H1 (cell line): ENCODE results near the gene TNRC6B. TPM values are rescaled to one million over a fixed set of nuclear protein-coding genes. Genes with fewer than 3 reads are reported as not detected.
"Not testable (repeated sequence)": the region's sequence is repeated elsewhere in the genome, so short reads cannot be mapped to it uniquely, and the experiment has no call there.

ENCODE experiments used
- CTCF ChIA-PET: fragments of 300-600 bp; sonication (Branson Sonifier 250); formaldehyde crosslinking; loops from one replicate; lab custom pipeline; 2021; ENCODE audit not compliant: partially characterized antibody; lab: Charles Lee
- POLR2A ChIA-PET: fragments of 300-600 bp; sonication (Branson Sonifier 250); formaldehyde crosslinking; loops from one replicate; lab custom pipeline; 2021; ENCODE audit warnings: inconsistent platforms; ENCODE audit not compliant: partially characterized antibody; lab: Charles Lee
- DNase-seq, 2 experiments: peaks; one replicate each; pipeline versions ENCODE4 v3.0.0 to v3.0.0-alpha.2; 2010 to 2022; ENCODE audit warnings: low spot score in 2 of 2, low read depth in 1 of 2, mixed read lengths in 1 of 2
- FAIRE-seq: peaks from 2 replicates; lab custom pipeline; 2011; peaks lifted over from hg19 to GRCh38; lab: Jason Lieb, UNC
- H2AFZ ChIP-seq: 2 replicates; pipeline ENCODE4 v1.8.1; 2012; ENCODE audit warnings: low read length, inconsistent platforms
- H2AK5ac ChIP-seq: 2 replicates; pipeline ENCODE4 v1.6.1; 2013; ENCODE audit warnings: low read depth, low read length
- H2BK120ac ChIP-seq: replicated peaks from 2 replicates; pipeline ENCODE3; 2013; ENCODE audit warnings: low read depth, low read length, inconsistent platforms
- H2BK12ac ChIP-seq: 2 replicates; pipeline ENCODE4 v1.6.1; 2013; ENCODE audit warnings: low read depth, low read length
- H2BK15ac ChIP-seq: 2 replicates; pipeline ENCODE4 v1.6.1; 2013; ENCODE audit warnings: low read length
- H2BK20ac ChIP-seq: 2 replicates; pipeline ENCODE4 v1.6.1; 2013; ENCODE audit warnings: low read length
- H2BK5ac ChIP-seq: 2 replicates; pipeline ENCODE4 v1.6.1; 2013; ENCODE audit warnings: low read depth, low read length
- H3K14ac ChIP-seq: 2 replicates; pipeline ENCODE4 v1.6.1; 2013; ENCODE audit warnings: inconsistent platforms; ENCODE audit not compliant: insufficient read length
- H3K18ac ChIP-seq: 2 replicates; pipeline ENCODE4 v1.6.1; 2013; ENCODE audit warnings: low read length; ENCODE audit errors: extremely low read depth
- H3K23ac ChIP-seq: 2 replicates; pipeline ENCODE4 v1.6.1; 2013; ENCODE audit warnings: inconsistent platforms; ENCODE audit not compliant: insufficient read length
- H3K23me2 ChIP-seq: 2 replicates; pipeline ENCODE4 v1.6.1; 2013; ENCODE audit warnings: low read depth, low read length
- H3K27ac ChIP-seq: 2 replicates; pipeline ENCODE4 v1.6.1; 2011; ENCODE audit warnings: low read depth, low read length, inconsistent platforms
- H3K27me3 ChIP-seq, 4 experiments: replicated peaks in 1 of 4; 1 replicate in 1 of 4; 2 replicates in 3 of 4; pipeline versions ENCODE4 v1.6.1 to v1.8.1; 2011 to 2013; ENCODE audit warnings: low read length in 3 of 4, mild to moderate bottlenecking in 3 of 4, inconsistent platforms in 2 of 4, mixed read lengths in 2 of 4, moderate library complexity in 1 of 4; ENCODE audit not compliant: control insufficient read depth in 3 of 4, insufficient read depth in 3 of 4; ENCODE audit errors: extremely low read depth in 1 of 4
- H3K36me3 ChIP-seq, 4 experiments: 2 replicates each; pipeline versions ENCODE4 v1.6.1 to v1.8.1; 2011 to 2013; ENCODE audit warnings: mild to moderate bottlenecking in 4 of 4, low read length in 3 of 4, moderate library complexity in 2 of 4, control low read depth in 1 of 4, inconsistent platforms in 1 of 4; ENCODE audit not compliant: insufficient read depth in 4 of 4, control insufficient read depth in 2 of 4
- H3K4ac ChIP-seq: replicated peaks from 2 replicates; pipeline ENCODE3; 2013; ENCODE audit warnings: low read length, low read depth, mixed read lengths, inconsistent platforms; ENCODE audit not compliant: insufficient read length
- H3K4me1 ChIP-seq, 4 experiments: replicated peaks in 1 of 4; 1 replicate in 1 of 4; 2 replicates in 3 of 4; pipeline versions ENCODE4 v1.6.1 to v1.8.1; 2011 to 2013; ENCODE audit warnings: low read length in 3 of 4, inconsistent platforms in 2 of 4, mixed read lengths in 1 of 4; ENCODE audit not compliant: insufficient read depth in 4 of 4, control insufficient read depth in 3 of 4
- H3K4me2 ChIP-seq, 2 experiments: 2 replicates each; pipeline versions ENCODE4 v1.6.1 to v1.8.1; 2011 to 2013; ENCODE audit warnings: low read depth in 2 of 2, low read length in 2 of 2, control low read depth in 1 of 2, inconsistent platforms in 1 of 2, mild to moderate bottlenecking in 1 of 2; ENCODE audit not compliant: insufficient read depth in 1 of 2
- H3K4me3 ChIP-seq, 4 experiments: fragments of 200-600, 300-600 bp in 1 of 4; sonication (generic), shearing (Covaris generic), sonication (Bioruptor Twin) in 1 of 4; 2 replicates each; pipeline versions ENCODE4 v1.5.1 to v1.8.1; 2011 to 2016; ENCODE audit warnings: low read length in 4 of 4, low read depth in 3 of 4, control low read depth in 2 of 4, inconsistent platforms in 2 of 4, mild to moderate bottlenecking in 2 of 4, mixed read lengths in 1 of 4, moderate library complexity in 1 of 4; ENCODE audit not compliant: insufficient read depth in 2 of 4; ENCODE audit errors: extremely low read depth in 1 of 4
- H3K56ac ChIP-seq: replicated peaks from 2 replicates; pipeline ENCODE3; 2013; ENCODE audit warnings: low read depth, mild to moderate bottlenecking, mixed read lengths, low read length, inconsistent platforms; ENCODE audit not compliant: insufficient read length
- H3K79me1 ChIP-seq: 2 replicates; pipeline ENCODE4 v1.6.1; 2013; ENCODE audit warnings: low read depth, low read length, control low read depth
- H3K79me2 ChIP-seq, 2 experiments: 2 replicates each; pipeline versions ENCODE4 v1.6.1 to v1.8.1; 2012 to 2013; ENCODE audit warnings: low read length in 2 of 2, mild to moderate bottlenecking in 2 of 2, inconsistent platforms in 1 of 2; ENCODE audit not compliant: insufficient read depth in 2 of 2, control insufficient read depth in 1 of 2
- H3K9ac ChIP-seq, 4 experiments: replicated peaks in 1 of 4; 1 replicate in 1 of 4; 2 replicates in 3 of 4; pipeline versions ENCODE4 v1.6.1 to v1.8.1; 2011 to 2013; ENCODE audit warnings: low read depth in 3 of 4, low read length in 3 of 4, control low read depth in 2 of 4, mild to moderate bottlenecking in 2 of 4, moderate library complexity in 2 of 4, inconsistent platforms in 1 of 4; ENCODE audit errors: extremely low read depth in 1 of 4
- H3K9me3 ChIP-seq, 2 experiments: 2 replicates each; pipeline versions ENCODE4 v1.6.1 to v1.8.1; 2012 to 2013; ENCODE audit warnings: mild to moderate bottlenecking in 2 of 2, moderate library complexity in 2 of 2, control low read depth in 1 of 2, inconsistent platforms in 1 of 2, low read depth in 1 of 2, low read length in 1 of 2, mixed read lengths in 1 of 2; ENCODE audit not compliant: insufficient read depth in 2 of 2
- H4K20me1 ChIP-seq, 2 experiments: replicated peaks in 1 of 2; 2 replicates each; pipeline versions ENCODE3 to v1.8.1; 2011 to 2013; ENCODE audit warnings: inconsistent platforms in 2 of 2, low read length in 2 of 2, mild to moderate bottlenecking in 1 of 2; ENCODE audit not compliant: insufficient read depth in 2 of 2, control insufficient read depth in 1 of 2
- H4K5ac ChIP-seq: 2 replicates; pipeline ENCODE4 v1.6.1; 2013; ENCODE audit warnings: low read length, low read depth, mixed read lengths, inconsistent platforms; ENCODE audit not compliant: insufficient read length
- H4K8ac ChIP-seq: 2 replicates; pipeline ENCODE4 v1.8.0; 2013; ENCODE audit warnings: mild to moderate bottlenecking, moderate library complexity, low read length, inconsistent platforms; ENCODE audit not compliant: insufficient read depth; ENCODE audit errors: extremely low read depth
- H4K91ac ChIP-seq: replicated peaks from 2 replicates; pipeline ENCODE3; 2013; ENCODE audit warnings: low read length, mixed read lengths, inconsistent platforms; ENCODE audit not compliant: insufficient read length
- EZH2 ChIP-seq: fragments of 200-600 bp; sonication (generic); IDR thresholded peaks from 2 replicates; pipeline ENCODE4 v1.7.1; 2012; ENCODE audit warnings: low read depth, mild to moderate bottlenecking, moderate library complexity, low read length, inconsistent platforms; ENCODE audit not compliant: severe bottlenecking
- WGBS, 2 experiments: shearing (Covaris generic) in 1 of 2; methylation state at CpG; one replicate each; pipeline versions ENCODE4 v1.1.6 to v1.1.7; 2013 to 2015; ENCODE audit warnings: low lambda C conversion rate in 2 of 2, mixed read lengths in 2 of 2, inconsistent platforms in 1 of 2, low coverage in 1 of 2, missing lambda C conversion rate in 1 of 2; ENCODE audit not compliant: insufficient replicate concordance in 2 of 2, insufficient coverage in 1 of 2, insufficient read length in 1 of 2; ENCODE audit errors: extremely low coverage in 1 of 2, missing lambda C conversion rate in 1 of 2; 5-methylcytosine and 5-hydroxymethylcytosine counted together
- polyA plus RNA-seq, 7 experiments: library from polyadenylated mRNA; depleted of rRNA in 3 of 7; stranded (reverse) in 5 of 7; unstranded in 2 of 7; fragments of >200 nt in 5 of 7; fragments of 200-250 nt in 2 of 7; gene quantifications; 1 replicate in 5 of 7; 2 replicates in 1 of 7; 4 replicates in 1 of 7; pipeline versions ENCODE4 v1.2.1 to v1.2.3, GENCODE V29; 2011 to 2013; ENCODE audit warnings: missing spikeins in 2 of 7, mixed read lengths in 2 of 7
- total RNA-seq: library from RNA; stranded (reverse); fragmentation: NEBNext Ultra II Directional; extraction: Animal tissue kit (Norgen Biotek cat#: 25700); gene quantifications from 2 replicates; pipeline ENCODE4 v1.2.1, GENCODE V29; 2021

The TNRC6B gene
- total and polyA plus RNA-seq, 2 of the 8 experiments (the other 6 are each of a cell fraction or from before 2014, with no cell fraction given) = 12.5 to 48.9 TPM

DNA sequence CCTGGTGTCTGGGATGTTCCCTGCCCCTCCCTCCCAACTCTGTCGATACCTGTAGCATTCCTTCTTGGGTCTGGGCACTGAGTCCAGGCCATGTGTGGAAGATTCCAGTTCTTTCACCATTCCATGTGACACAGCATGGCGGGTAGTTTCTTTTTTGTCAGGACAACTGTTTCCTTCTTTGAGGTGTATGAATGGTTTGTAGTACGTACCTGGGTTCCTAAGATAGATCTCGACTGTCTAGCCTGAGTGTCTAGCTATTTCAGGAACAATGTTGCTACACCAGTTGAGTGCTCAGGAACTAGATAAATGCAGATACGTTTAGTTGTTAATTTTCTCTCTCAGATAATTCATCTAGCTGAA is 43.3 kb downstream of the TNRC6B start (continued):
- no peak for TF ChIP-seq EZH2

DNA sequence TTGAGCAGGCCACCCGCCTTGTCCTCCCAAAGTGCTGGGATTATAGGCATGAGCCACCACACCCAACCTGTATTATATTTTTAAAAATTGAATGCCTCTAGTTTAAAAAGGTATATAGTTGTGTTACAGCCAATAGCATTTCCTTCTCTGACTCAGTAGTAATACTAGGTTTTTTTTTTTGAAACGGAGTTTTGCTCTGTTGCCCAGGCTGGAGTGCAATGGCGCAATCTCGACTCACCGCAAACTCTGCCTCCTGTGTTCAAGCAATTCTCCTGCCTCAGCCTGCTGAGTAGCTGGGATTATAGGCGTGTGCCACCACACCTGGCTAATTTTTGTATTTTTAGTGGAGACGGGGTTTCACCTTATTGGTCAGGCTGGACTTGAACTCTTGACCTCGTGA is 45.3 kb downstream of the TNRC6B start:
- H3K79me2 ChIP-seq = peaks cover 22 to 99% of the 10 kb centered on the region in 2 experiments
- H4K8ac ChIP-seq, H2AK5ac ChIP-seq, H3K27ac ChIP-seq, H2BK12ac ChIP-seq, H4K5ac ChIP-seq, H3K23me2 ChIP-seq, H2BK20ac ChIP-seq, H3K4ac ChIP-seq, H2BK15ac ChIP-seq, DNase-seq, H2BK120ac ChIP-seq, H3K27me3 ChIP-seq, H3K36me3 ChIP-seq, H3K14ac ChIP-seq, H4K91ac ChIP-seq, H3K18ac ChIP-seq, H3K9me3 ChIP-seq, H2AFZ ChIP-seq, FAIRE-seq, H3K23ac ChIP-seq, H3K56ac ChIP-seq, POLR2A ChIA-PET, H3K4me3 ChIP-seq, CTCF ChIA-PET, H3K4me2 ChIP-seq, H2BK5ac ChIP-seq, H3K9ac ChIP-seq: not testable (repeated sequence)
- H3K79me1 ChIP-seq = peaks cover 14% of the 10 kb centered on the region
- peaks cover 9 to 34% (median 20%) of the 10 kb centered on the region in 4 experiments for H3K4me1 ChIP-seq
- H4K20me1 ChIP-seq = peaks cover 17 to 36% of the 10 kb centered on the region in 2 experiments
- 91% methylated on average over 8 of the region's 8 CpGs; no CpG with 5 or more reads in 1 of the 2 experiments for WGBS, 2 experiments
